GM12878 (cell line): ENCODE data around the gene ATG9B. TPM values are rescaled to one million over a fixed set of nuclear protein-coding genes. Genes with fewer than 3 reads are reported as not detected.

Experiments used
- ATAC-seq: fragments of 200-7000 bp; cut with Tn5 transposase; 3 replicates; pipeline ENCODE4 v1.9.1; 2020; ENCODE audit warnings: mild to moderate bottlenecking, moderate library complexity
- BruUV-seq: library from RNA; stranded (reverse); fragments of 400-500 nt; replicated peaks from 2 replicates; lab custom pipeline; 2021; lab: Mats Ljungman, UMichigan
- CTCF ChIA-PET: fragments of 300-600 bp; sonication (Branson Sonifier 250); formaldehyde crosslinking; extraction: SDS; loops from one replicate; lab custom pipeline; 2021; ENCODE audit warnings: inconsistent platforms; lab: Yijun Ruan, JAX
- POLR2A ChIA-PET: fragments of 350-600 bp; formaldehyde crosslinking; extraction: SDS; loops from one replicate; lab custom pipeline; 2021; ENCODE audit warnings: inconsistent platforms; lab: Charles Lee
- RAD21 ChIA-PET: fragments of 300-600 bp; sonication (Branson Sonifier 250); formaldehyde crosslinking; loops from one replicate; lab custom pipeline; 2023; ENCODE audit warnings: antibody characterized with exemption; ENCODE audit not compliant: unreplicated experiment; lab: Charles Lee
- SMC1A ChIA-PET: fragments of 300-600 bp; sonication (Branson Sonifier 250); formaldehyde crosslinking; loops from one replicate; lab custom pipeline; 2023; ENCODE audit not compliant: unreplicated experiment, uncharacterized antibody; lab: Charles Lee
- DNase-seq: peaks from one replicate; pipeline ENCODE4 v3.0.0-alpha.2; 2011; ENCODE audit warnings: low read depth, low spot score
- FAIRE-seq: peaks from 3 replicates; lab custom pipeline; 2011; peaks lifted over from hg19 to GRCh38; lab: Jason Lieb, UNC
- H2AFZ ChIP-seq: 2 replicates; pipeline ENCODE4 v1.6.0; 2011; ENCODE audit warnings: low read depth, low read length, control low read depth; ENCODE audit not compliant: control insufficient read depth
- H3K27ac ChIP-seq: 2 replicates; pipeline ENCODE4 v1.5.1; 2011; ENCODE audit warnings: control low read depth; ENCODE audit not compliant: control insufficient read depth, insufficient read depth
- H3K27me3 ChIP-seq, 2 experiments: replicated peaks in 1 of 2; 2 replicates each; pipeline versions ENCODE4 v1.6.0 to v1.6.1; 2011; ENCODE audit warnings: low read length in 1 of 2; ENCODE audit not compliant: control insufficient read depth in 2 of 2, insufficient read depth in 2 of 2
- H3K36me3 ChIP-seq, 2 experiments: 2 replicates each; pipeline ENCODE4 v1.5.1; 2011; ENCODE audit warnings: low read length in 1 of 2; ENCODE audit not compliant: control insufficient read depth in 2 of 2, insufficient read depth in 2 of 2
- H3K4me1 ChIP-seq: 2 replicates; pipeline ENCODE4 v1.6.1; 2011; ENCODE audit warnings: mild to moderate bottlenecking, low read length, moderate library complexity, mixed read lengths; ENCODE audit not compliant: control insufficient read depth, insufficient read depth
- H3K4me2 ChIP-seq: 2 replicates; pipeline ENCODE4 v1.6.0; 2011; ENCODE audit warnings: control low read depth; ENCODE audit not compliant: control insufficient read depth, insufficient read depth
- H3K4me3 ChIP-seq: fragments of 200-600 bp; sonication (generic); 2 replicates; pipeline ENCODE4 v1.5.1; 2016
- H3K79me2 ChIP-seq: 2 replicates; pipeline ENCODE4 v1.6.0; 2011; ENCODE audit warnings: low read length; ENCODE audit not compliant: control insufficient read depth, insufficient read depth
- H3K9ac ChIP-seq: 2 replicates; pipeline ENCODE4 v1.8.0; 2011; ENCODE audit warnings: low read length, control low read depth, mixed read lengths; ENCODE audit not compliant: control insufficient read depth, insufficient read depth
- H3K9me3 ChIP-seq: replicated peaks from 3 replicates; pipeline ENCODE4 v1.5.1; 2011; ENCODE audit warnings: mild to moderate bottlenecking, low read length; ENCODE audit not compliant: control insufficient read depth, insufficient read depth
- H4K20me1 ChIP-seq: 2 replicates; pipeline ENCODE4 v1.6.0; 2011; ENCODE audit not compliant: control insufficient read depth, insufficient read depth
- WGBS: methylation state at CpG from one replicate; pipeline ENCODE4 v1.1.6; 2016; ENCODE audit warnings: low lambda C conversion rate; ENCODE audit not compliant: insufficient replicate concordance, insufficient coverage; ENCODE audit errors: missing lambda C conversion rate; 5-methylcytosine and 5-hydroxymethylcytosine counted together
- in situ Hi-C: fragments of 300-500 bp; cut with MboI; formaldehyde crosslinking; loops from 9 replicates; pipeline ENCODE4 v1.14.3; 2018; ENCODE audit warnings: mixed read lengths
- intact Hi-C: fragments of 100-400 bp; cut with micrococcal nuclease; formaldehyde crosslinking; loops from one replicate; pipeline ENCODE4 v1.14.2; 2022; ENCODE audit not compliant: unreplicated experiment
- polyA plus RNA-seq, 11 experiments: library from polyadenylated mRNA; depleted of rRNA in 4 of 11; unstranded in 6 of 11; stranded (reverse) in 5 of 11; fragments of >200 nt; fragmentation: Nextera tagmentation in 4 of 11; fragmentation: Illumina TruSeq in 1 of 11; extraction: Ambion mirVana in 4 of 11; extraction: Trizol in 1 of 11; gene quantifications; 1 replicate in 1 of 11; 2 replicates in 10 of 11; pipeline versions ENCODE4 v1.2.1 to v1.2.3, GENCODE V29; 2011 to 2016; ENCODE audit warnings: inconsistent platforms in 2 of 11, missing spikeins in 2 of 11, low read depth in 1 of 11
- total RNA-seq, 4 experiments: library from RNA; depleted of rRNA in 3 of 4; stranded (reverse); fragments of >200 nt in 3 of 4; fragmentation: Illumina TruSeq in 1 of 4; extraction: Trizol in 1 of 4; gene quantifications; 2 replicates each; pipeline versions ENCODE4 v1.2.1 to v1.2.3, GENCODE V29; 2013 to 2021
- TF ChIP-seq, protein P1 (sequence below): IDR thresholded peaks from 2 replicates; pipeline ENCODE4 v1.6.1; 2011; ENCODE audit warnings: borderline replicate concordance, low read depth, mild to moderate bottlenecking, moderate library complexity, low read length; ENCODE audit not compliant: insufficient read depth, poor library complexity, severe bottlenecking
- TF ChIP-seq, protein P2 (sequence below): IDR thresholded peaks from 2 replicates; pipeline ENCODE4 v1.6.1; 2011; ENCODE audit warnings: borderline replicate concordance, low read depth, mild to moderate bottlenecking, moderate library complexity, mixed read lengths, low read length; ENCODE audit not compliant: insufficient read depth; ENCODE audit errors: extremely low read length

The ATG9B gene
- total and polyA plus RNA-seq, 10 of the 15 experiments (the other 5 are each of a cell fraction or from before 2014, with no cell fraction given) = 0.01 to 0.83 (median 0.12) TPM; not detected in 2

DNA sequence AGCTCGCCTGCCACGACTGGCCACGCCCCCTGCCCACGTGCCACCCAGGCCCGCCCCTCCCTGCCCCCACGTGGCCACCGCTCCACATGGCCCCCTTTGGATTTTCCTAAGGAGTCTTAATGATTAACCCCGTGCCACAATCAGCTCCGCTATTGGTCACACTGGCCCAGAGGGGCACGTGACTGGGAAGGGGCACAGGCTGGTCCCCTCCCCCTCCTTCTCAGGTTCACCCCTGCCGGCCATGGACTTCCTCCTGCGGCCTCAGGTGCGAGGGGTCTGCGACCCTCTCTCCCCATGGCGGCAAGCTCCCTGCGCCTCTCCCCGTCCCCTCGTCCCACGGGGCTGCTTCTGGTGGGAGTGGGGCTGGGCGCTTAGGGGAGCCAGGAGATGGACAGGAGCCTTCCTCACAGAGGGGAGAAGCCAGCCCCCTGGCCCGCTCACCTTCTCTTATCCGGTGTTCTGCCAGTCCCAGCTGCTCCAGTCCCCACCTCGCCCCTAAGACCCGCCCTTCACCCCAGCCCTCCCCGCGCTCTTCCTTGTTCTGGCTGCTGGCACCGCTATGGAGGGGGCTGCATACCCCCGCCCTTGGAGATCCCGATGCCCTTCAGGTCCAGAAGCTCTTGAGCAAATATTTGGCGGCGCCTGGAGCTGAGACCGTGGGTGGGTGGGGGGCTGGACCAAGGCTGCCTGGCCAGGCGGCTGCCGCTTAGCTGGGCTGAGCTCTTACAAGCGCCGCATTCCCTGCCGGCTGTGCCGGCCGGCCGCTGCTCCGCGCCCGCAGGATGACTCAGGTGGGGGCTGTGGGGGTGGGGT lies 38.3 kb upstream of the ATG9B start:
- ChIA-PET CTCF (interaction anchor here (0.6 kb wide), 1 partner anchor 1408 kb away, joined by 3 read pairs; no protein-coding TSS in a partner anchor), POLR2A (interaction anchor here (0.7 kb wide), 1 partner anchor 23 kb away, joined by 5 read pairs; no protein-coding TSS in a partner anchor), RAD21 (no interaction called here), SMC1A (interaction anchor here (0.6 kb wide), 1 partner anchor 27 kb away, joined by 3 read pairs; no protein-coding TSS in a partner anchor)
- ATAC-seq (no peak), FAIRE-seq (no peak), DNase-seq (no peak)
- 94% methylated on average over 39 of the region's 43 CpGs for WGBS
- no peak overlapping the region for H3K27ac ChIP-seq
- peaks cover 19% of the 10 kb centered on the region for H3K79me2 ChIP-seq
- in situ Hi-C loops = no loop called here
- H3K4me3 ChIP-seq = no peak overlapping the region
- H3K4me1 ChIP-seq = peaks cover 15% of the 10 kb centered on the region
- H3K4me2 ChIP-seq = no peak overlapping the region
- H2AFZ ChIP-seq = no peak overlapping the region
- no TSS peak for BruUV-seq
- H3K9me3 ChIP-seq = no peaks in the 10 kb centered on the region
- no peaks in the 10 kb centered on the region for H3K27me3 ChIP-seq
- H3K36me3 ChIP-seq = peaks cover 6 to 10% of the 10 kb centered on the region in 2 experiments; a peak in 3 of 4 replicates
- H4K20me1 ChIP-seq = no peaks in the 10 kb centered on the region
- H3K9ac ChIP-seq = no peak overlapping the region
- TF ChIP-seq, protein P1, sequence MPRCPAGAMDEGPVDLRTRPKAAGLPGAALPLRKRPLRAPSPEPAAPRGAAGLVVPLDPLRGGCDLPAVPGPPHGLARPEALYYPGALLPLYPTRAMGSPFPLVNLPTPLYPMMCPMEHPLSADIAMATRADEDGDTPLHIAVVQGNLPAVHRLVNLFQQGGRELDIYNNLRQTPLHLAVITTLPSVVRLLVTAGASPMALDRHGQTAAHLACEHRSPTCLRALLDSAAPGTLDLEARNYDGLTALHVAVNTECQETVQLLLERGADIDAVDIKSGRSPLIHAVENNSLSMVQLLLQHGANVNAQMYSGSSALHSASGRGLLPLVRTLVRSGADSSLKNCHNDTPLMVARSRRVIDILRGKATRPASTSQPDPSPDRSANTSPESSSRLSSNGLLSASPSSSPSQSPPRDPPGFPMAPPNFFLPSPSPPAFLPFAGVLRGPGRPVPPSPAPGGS = no peak
- TF ChIP-seq, protein P2, sequence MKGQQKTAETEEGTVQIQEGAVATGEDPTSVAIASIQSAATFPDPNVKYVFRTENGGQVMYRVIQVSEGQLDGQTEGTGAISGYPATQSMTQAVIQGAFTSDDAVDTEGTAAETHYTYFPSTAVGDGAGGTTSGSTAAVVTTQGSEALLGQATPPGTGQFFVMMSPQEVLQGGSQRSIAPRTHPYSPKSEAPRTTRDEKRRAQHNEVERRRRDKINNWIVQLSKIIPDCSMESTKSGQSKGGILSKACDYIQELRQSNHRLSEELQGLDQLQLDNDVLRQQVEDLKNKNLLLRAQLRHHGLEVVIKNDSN = peak; percentile 31
- TF ChIP-seq, all 136 proteins: peak for 1
- intact Hi-C loops = no loop called here
